ENCODE measurements around the gene FIGLA.
A peak's percentile ranks its signal among the peaks of the same experiment; 100 is the strongest.

FIGLA gene

GRCh38 chr2:70771446-70771845 is 19.0 kb downstream of the FIGLA start:
- no peak for DNase-seq

GRCh38 chr2:70769450-70769849 is 21.0 kb downstream of the FIGLA start:
- no peak for DNase-seq

GRCh38 chr2:70768590-70769085 is 21.8 kb downstream of the FIGLA start:
- no peak for DNase-seq

GRCh38 chr2:70767699-70768589 is 22.5 kb downstream of the FIGLA start, which contains the start of gene ADD2:
TSS of gene ADD2 (minus strand) at chr2:70768200. CDS start at chr2:70706408, 61,792 bp downstream.
- peak in 2 of 4 experiments; percentile 3 to 15 for DNase-seq

GRCh38 chr2:70767079-70767698 is 23.3 kb downstream of the FIGLA start:
- no peak for DNase-seq

- DNase-seq: no peak
Observed at GRCh38 chr2:70766357-70767078, 23.9 kb downstream of the FIGLA start.

- DNase-seq: no peak
Observed at GRCh38 chr2:70765507-70765906, 24.9 kb downstream of the FIGLA start.

GRCh38 chr2:70759446-70759845 is 31.0 kb downstream of the FIGLA start:
- no peak for DNase-seq

GRCh38 chr2:70757966-70758365 is 32.5 kb downstream of the FIGLA start:
- DNase-seq: no peak

- DNase-seq: no peak
Observed at GRCh38 chr2:70757360-70757759, 33.1 kb downstream of the FIGLA start.

GRCh38 chr2:70756128-70756527 is 34.3 kb downstream of the FIGLA start:
- DNase-seq: no peak

- DNase-seq: no peak
Observed at GRCh38 chr2:70753902-70754301, 36.5 kb downstream of the FIGLA start.

GRCh38 chr2:70753031-70753430 is 37.4 kb downstream of the FIGLA start:
- DNase-seq: no peak

GRCh38 chr2:70752396-70752795 is 38.0 kb downstream of the FIGLA start:
- no peak for DNase-seq

GRCh38 chr2:70751881-70752280 is 38.6 kb downstream of the FIGLA start:
- no peak for DNase-seq

- no peak for DNase-seq
Observed at GRCh38 chr2:70750320-70750719, 40.1 kb downstream of the FIGLA start.

- DNase-seq: no peak
Observed at GRCh38 chr2:70748002-70748784, 42.2 kb downstream of the FIGLA start.

GRCh38 chr2:70747284-70747683 is 43.2 kb downstream of the FIGLA start:
- no peak for DNase-seq

- no peak for DNase-seq
Observed at GRCh38 chr2:70746094-70746974, 44.1 kb downstream of the FIGLA start.

GRCh38 chr2:70745276-70745825 is 45.1 kb downstream of the FIGLA start:
- DNase-seq: no peak

GRCh38 chr2:70744397-70744796 is 46.0 kb downstream of the FIGLA start:
- DNase-seq: no peak
